NCI-H446 (cell line): ENCODE measurements around the gene RFX6.
"Not testable (repeated sequence)": the region's sequence is repeated elsewhere in the genome, so short reads cannot be mapped to it uniquely, and the experiment has no call there.

ENCODE experiments used
- DNase-seq, 2 experiments: peaks; one replicate each; lab custom pipeline; 2025; lab: John Stamatoyannopoulos, UW

RFX6 gene, protein sequence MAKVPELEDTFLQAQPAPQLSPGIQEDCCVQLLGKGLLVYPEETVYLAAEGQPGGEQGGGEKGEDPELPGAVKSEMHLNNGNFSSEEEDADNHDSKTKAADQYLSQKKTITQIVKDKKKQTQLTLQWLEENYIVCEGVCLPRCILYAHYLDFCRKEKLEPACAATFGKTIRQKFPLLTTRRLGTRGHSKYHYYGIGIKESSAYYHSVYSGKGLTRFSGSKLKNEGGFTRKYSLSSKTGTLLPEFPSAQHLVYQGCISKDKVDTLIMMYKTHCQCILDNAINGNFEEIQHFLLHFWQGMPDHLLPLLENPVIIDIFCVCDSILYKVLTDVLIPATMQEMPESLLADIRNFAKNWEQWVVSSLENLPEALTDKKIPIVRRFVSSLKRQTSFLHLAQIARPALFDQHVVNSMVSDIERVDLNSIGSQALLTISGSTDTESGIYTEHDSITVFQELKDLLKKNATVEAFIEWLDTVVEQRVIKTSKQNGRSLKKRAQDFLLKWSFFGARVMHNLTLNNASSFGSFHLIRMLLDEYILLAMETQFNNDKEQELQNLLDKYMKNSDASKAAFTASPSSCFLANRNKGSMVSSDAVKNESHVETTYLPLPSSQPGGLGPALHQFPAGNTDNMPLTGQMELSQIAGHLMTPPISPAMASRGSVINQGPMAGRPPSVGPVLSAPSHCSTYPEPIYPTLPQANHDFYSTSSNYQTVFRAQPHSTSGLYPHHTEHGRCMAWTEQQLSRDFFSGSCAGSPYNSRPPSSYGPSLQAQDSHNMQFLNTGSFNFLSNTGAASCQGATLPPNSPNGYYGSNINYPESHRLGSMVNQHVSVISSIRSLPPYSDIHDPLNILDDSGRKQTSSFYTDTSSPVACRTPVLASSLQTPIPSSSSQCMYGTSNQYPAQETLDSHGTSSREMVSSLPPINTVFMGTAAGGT

DNA sequence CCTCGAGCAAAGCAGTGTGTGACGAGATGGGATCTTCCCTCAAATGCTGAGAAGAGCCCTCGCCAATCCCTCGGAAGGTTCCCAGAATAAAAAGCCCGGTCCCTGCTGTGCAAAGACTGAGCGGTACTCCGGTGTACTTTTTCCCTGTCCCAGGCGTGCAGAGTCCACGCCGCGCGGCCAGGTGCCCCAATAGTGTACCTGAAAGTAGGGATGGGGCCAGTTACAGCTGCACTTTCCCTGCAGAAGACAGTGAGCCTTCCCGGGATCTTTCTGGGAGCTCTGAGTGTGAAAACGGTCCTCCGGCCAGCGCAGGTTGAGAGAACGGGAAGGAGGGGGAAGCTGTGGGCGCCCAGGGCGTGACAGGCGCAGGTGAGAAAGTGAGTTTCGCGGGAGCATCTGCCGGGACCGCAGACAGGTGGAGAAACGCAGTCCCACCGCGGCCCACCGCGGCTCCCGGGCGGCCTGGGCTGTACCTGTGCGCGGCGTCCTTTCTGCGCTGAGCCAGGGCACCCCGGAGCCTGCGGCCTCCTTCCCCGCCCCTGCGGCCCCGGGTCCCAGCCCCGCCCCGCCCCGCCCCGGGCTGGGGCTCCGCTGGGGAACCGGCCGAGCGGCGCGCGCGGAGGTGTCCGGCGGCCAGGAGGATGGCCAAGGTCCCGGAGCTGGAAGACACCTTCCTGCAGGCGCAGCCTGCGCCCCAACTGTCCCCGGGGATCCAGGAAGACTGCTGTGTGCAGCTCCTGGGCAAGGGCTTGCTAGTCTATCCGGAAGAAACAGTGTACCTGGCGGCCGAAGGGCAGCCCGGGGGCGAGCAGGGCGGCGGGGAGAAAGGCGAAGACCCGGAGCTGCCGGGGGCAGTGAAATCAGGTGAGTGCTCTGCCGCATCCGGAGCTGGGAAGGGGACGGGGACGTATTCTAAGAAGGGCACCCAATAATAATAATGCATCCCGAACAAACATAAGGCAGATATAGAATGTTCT, at the start of gene RFX6:
Gene RFX6 (plus strand): TSS at position 608 of the 977 bp plus-strand sequence. CDS start 34 bp downstream, at position 642.
- DNase-seq = no peak

DNA sequence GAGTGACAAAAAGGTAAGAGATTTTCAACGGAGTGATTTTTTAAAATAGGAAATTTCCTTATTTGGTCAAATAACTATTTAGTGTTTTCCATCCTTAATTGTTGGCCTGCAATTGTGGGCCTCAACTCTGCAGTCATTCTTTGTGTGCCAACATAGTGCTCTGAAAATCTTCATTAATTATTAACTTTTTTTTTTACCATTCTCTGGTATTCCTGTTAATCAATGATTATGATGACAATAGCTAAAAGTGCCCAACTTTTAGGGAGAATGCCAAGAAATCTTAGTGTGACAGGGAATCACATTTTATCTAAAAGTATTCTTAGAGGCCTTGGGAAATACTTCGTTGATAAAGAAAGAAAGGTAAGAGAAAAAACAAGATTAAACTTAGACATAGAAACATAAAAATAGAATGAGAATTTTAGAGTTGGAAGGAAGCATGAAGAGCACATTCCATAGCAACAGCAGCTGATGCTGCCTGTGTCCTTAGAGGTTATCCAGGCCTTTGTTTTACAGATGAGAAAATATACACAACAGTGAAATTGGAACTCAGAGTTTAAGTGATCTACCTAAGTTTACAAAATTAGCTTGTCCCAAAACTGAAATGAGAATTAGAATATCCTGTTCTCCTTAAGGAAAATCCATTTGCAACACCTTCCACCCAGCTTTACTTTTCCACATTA, 49.3 kb upstream of the RFX6 start:
- no peak for DNase-seq

DNA sequence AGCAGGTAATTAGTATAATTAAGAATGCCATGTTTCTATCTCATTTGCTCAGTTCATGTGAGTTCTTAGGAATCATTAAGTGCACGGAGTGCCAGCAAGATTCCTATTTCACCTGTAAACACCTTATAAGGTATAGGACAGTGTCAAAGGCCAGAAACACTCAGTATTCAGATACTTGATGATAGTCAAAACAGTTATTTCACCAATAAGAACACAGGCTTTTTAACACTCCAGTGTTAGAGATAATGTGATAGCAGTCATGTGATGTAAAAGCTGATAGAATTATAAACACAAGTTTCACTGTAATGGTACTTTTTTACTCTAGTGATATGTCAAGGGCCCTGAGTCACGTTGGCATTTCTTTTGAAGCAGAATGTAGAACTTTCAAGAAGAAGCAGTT, 48.1 kb upstream of the RFX6 start, which contains the start of gene GPRC6A:
Gene GPRC6A (minus strand): TSS at position 101 of the 400 bp plus-strand sequence. CDS start 70 bp downstream, at position 31.
- no peak for DNase-seq

DNA sequence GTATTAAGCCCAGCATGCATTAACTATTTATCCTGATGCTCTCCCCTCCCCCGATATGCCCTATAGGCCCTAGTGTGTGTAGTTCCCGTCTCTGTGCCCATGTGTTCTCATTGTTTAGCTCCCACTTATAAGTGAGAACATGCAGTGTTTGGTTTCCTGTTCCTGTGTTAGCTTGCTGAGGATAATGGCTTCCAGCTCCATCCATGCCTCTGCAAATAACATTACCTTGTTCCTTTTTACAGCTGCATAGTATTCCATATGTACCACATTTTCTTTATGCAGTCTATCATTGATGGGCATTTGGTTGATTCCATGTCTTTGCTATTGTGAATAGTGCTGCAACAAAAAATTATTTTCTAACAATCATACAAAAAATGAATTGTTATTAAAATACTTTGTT, 42.5 kb upstream of the RFX6 start:
- not testable (repeated sequence) for DNase-seq

DNA sequence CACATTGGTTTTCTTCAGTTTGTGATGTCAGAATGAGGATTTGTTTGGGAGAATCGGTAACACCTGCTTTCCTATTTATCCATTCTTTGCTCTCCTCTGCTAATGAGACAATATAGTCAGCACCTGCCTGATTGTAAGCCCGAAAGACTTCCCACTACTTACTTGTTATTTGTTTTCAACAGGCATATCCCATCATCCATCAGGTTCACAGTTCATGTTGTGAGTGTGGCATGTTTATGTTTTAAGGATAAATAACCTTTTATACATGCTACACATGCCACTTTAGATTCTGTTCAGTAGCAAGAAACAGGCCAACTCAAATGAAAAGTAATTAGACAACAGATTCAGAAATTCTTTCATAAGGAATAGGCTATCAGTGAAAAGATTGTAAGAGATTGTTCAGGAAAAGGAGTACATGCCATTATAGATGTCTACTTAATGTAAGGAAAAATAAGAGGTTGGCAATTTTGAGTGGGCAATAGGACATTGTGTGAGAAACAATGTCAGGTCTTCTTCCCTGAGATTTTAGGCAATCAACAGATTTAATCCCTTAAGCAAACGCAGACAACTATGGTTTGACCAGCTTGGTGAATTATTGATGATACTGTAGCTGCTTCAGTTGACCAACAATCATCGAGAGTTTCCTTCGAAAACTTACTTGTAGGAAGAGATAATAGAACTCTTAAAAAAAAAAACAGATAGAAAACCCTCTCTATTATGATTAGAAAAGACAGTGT, 40.3 kb upstream of the RFX6 start:
- no peak for DNase-seq

DNA sequence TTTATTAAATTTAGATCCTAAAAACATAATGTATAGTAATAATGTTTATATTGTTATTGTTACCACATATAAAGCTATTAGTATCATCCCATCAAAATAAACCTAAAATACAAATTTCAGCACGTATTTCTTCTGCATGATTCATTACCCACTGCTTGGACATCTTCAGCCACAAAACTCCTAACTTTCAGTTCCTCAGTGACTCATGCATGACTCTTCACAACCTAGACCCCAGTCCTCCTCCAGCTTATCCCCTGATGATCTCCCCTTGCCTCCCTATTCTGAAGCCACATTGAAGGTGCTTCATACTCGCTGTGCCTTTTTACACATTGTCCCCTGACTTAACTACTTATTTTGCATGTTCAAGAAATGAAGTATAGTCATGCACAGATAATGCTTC, 37.0 kb upstream of the RFX6 start:
- no peak for DNase-seq

DNA sequence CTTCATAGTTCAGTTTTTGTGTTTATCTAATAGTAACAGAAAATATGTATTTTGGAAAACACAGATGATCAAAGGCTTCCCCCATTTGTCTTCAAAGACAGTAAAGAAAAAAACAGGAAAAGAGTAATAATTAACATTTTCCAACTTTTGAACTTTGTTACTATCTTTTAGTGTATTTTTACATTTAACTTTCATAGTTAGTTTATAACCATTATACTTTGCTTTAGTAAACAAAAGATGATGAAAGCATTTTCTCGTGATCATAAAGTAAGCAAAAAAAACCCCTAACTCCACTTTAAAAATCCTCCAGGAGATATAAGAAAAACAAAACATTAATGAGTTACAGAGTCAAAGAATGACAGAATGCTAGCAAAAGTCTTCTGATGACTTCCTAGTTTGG, 34.6 kb upstream of the RFX6 start:
- DNase-seq = no peak

DNA sequence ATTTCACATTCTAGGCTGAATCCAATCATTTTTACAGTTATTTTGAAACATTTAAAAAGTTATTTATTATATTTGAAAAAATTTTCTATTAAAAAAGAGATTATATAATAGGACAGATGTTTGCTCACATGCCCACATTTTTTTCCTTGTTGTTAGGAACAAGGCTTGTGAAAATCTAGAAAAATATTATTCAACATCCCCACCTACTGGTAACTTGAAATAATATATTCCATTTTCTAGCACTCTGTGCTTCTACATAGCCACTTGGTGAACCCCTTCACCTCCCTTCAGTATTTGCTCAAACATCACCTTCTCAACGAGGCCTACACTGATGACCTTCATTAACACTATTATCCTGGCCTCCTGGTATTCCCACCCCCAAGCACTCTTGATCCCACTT, 29.8 kb upstream of the RFX6 start:
- peak; percentile 4 to 20 for DNase-seq

DNA sequence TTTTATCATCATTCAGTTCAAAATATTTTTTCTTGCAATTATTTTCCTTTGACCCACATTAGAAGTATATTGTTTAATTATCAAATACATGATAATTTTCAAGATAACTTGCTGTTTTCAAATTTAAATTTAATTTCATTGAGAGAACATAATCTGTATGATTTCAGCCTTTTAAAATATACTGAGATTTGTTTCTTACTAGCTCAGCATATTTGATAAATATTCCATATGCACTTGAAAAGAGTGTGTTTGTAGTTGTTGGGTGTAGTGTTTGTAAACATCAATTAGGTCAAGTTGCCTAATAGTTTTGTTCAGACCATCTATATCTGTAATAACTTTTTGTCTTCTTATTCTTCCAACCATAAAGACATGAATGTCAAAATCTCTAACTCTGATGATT, 19.0 kb upstream of the RFX6 start:
- no peak for DNase-seq

DNA sequence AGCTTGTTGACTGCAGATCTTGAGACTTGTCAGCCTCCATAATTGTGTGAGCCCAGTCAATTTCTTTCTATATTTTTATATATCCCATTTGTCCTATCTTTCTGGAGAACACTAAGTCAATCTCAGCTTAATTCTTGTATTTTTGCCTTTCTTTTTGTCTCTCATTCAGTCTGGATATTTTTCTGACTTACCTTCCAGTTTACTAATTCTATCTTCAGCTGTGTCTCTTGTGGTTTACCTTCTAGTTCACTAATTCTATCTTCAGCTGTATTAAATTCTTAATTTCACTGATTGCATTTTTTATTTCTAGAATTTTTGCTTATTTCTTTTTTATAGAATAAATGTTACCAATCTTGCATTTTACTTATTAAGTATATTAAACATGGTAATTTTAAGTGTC, 17.8 kb upstream of the RFX6 start:
- DNase-seq = no peak

DNA sequence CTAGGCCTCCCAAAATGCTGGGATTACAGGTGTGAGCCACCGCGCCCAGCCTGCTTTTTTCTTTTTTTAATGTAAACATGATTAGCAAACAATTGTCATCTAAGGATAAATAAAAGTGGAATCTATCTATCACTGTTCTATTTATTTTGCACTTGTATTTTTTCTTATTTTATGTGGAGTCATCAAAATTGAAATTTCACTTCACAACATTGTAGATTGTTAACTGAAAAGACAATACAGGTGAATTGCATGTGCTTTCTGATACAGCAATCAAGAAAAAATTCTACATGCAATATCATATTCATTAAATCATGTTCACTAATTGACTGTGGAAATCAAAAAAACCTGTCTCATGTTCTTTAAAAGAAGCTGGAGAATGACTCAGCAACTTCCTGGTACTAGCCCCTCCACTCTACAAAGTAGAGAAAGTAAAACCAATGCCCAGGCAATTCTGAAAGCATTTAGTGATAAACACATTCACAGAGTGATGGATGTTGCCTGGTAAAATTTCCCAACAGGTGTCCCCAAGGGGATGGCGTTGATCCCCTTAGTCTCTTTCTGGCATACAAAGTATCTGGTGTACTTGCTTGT, 10.7 kb upstream of the RFX6 start:
- no peak for DNase-seq

DNA sequence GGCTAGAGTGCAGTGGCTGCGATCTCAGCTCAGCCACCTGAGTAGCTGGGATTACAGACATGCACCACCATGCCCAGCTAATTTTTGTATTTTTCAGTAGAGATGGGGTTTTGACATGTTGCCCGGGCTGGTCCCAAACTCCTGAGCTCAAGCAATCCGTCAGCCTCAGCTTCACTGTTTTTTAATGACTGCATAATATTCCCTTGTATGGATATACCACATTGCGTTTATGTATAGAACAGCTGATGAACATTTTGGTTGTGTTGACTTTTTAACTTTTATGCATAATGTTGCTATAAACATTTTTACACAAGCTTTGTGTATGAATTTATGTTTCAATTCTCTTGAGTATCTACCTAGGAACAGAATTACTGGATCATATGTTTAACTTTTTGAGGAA, 4.3 kb upstream of the RFX6 start:
- no peak for DNase-seq

DNA sequence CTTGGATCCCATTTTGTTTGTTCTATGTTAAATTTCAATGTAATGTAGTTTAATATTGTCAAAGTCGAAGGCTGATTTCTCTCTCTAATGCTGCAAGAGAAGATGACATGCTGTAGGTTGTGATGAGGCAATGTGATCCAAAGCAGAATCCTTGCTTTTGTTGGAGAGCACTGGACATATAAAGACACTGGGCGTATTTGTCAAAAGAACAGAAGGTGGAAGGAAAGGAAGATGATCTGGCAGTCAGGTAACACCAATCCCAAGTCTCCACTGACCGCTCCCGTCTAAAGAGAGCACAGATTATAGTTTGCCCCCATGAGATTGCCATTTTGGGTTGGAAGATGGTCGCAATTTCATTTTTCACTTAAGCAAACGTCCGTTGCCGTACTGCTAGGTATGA, 935 bp upstream of the RFX6 start:
- no peak for DNase-seq

DNA sequence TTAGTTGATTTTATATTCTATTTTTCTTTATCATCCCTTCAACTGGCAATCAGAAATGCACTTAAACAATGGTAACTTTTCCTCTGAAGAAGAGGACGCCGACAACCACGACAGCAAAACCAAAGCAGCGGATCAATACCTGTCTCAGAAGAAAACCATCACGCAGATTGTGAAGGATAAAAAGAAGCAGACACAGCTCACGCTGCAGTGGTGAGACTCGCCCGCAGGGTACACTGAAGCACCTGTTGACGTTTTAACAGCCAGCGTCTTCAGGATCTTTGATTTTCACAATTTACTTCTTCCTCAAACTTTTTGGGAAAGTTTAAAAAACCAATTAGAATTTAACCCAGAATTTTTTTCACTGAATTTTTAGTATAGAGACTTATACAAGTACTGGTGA, 701 bp downstream of the RFX6 start:
- DNase-seq = no peak

DNA sequence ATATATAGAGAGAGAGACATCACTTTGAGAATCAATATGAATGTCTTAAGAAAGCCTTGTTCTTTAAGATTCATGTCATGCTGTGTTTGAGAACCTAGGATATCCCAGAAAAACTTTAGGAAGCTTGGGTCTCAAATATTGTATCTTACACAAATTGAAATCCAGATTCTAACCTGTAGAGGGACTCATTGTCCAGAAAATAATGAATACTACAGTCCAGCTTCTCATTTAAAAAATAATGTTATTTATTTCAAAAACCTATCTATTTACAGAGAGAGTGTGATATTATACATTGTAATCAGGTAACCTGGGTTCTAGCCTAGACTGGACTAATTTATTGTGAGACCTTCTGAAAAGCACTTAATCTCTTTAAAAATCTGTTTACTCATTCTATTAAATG, 4.2 kb downstream of the RFX6 start:
- no peak for DNase-seq

DNA sequence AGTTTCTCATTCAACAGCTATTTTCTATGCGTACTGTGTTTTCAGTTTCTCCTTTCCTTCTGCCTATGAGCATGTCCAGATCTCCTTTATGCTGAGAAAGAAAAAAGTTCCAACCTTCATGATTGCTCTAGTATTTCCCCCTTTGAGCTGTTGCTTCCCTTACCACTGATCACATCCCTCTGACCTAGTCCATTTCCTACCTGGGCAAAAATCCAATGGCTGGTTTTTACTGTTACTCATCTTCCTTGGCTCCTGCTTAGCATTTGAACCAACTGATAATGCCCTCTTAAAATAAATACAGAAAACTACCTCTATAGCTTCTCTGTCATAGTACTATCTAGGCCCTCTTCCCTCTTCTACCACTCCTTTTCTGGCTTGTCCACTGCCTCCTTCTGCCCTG, 6.0 kb downstream of the RFX6 start:
- no peak for DNase-seq

DNA sequence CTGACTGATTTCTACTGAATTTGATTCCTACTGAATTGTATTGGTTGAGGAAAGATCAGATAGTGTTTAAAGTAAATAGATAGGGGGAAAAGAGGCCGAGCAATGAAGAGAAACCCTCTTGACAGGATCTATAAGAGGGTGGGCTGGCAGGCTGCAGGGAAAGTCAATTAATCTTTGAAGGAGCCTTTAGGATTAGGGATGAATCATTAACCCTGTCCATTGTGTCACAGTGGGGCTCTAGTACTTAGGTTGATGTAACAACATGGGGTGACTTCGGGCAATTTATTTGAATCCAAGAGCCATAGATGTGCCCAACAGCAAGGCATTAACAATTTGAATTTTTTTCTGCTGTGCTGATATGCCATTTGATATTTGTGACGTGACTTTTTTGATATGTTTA, 7.5 kb downstream of the RFX6 start:
- DNase-seq = no peak

DNA sequence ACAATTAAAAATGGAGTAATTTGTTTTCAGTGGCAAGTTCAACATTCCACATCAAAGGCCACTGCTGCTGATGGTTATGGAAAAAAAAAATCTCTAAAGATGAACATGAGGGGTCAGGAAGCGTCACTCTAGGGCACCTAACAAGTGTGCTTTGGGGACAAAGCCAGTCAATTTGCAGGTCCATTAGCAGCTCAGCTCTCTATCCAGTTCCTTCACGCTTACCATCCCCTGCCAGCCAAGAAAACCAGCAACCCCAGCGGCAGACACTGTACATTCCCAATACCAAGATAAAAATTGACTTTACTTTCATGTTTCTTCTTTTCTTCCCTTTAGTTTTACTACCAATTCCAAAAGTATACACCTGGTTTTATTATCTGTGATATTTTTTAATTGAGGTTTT, 10.1 kb downstream of the RFX6 start:
- DNase-seq = no peak

DNA sequence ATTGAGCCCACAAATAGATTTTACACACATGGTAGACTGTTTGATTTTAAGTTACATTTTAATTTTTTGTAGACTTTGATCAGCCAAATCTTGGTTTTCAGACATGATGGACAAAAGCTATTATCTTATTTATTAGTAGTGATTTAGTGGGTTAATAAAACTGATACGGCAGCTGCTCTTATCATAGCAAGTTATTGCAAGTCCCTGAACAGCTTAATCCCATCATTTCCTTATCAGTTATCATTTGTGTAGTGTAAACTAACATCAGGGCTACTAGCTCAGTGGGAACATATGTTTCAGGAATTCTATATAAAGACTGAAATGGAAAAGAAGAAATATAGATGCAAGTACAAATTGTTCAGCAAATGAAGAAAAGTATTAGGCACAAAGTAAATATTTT, 10.9 kb downstream of the RFX6 start:
- no peak for DNase-seq

DNA sequence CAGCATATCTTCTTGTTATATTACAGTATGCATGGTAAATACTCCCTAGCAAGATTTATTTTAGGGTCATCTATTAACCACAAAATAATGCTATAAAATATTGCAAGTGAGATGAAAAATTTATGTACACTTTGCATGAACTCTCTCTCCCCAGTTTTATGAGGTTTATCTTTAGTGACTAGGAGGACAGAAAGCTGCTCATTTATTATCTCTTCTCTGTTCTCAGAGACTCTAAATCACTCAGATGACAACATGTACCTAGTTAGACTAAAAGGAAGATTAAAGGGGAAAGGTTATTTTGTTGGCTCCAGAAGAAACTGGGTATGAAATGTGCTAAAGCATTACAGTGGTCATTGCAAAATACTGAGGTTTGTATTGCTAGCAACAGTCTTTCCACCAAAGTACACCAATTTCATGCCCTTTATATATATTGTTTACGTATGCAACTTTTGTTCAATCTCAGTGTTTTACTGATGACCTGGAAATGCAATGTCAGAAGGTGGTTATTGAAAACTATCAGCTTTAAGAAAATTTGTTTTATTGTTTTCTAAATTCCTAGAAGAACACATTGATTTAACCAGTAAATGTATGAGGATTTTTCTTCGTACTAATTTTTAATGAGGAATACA, 11.8 kb downstream of the RFX6 start:
- no peak for DNase-seq
